GM12874 (cell line): Measurements from ENCODE around the gene ELAVL1.

Experiments used
- TF ChIP-seq, protein P1 (sequence below): IDR thresholded peaks from 2 replicates; pipeline ENCODE4 v1.5.1; 2011; ENCODE audit warnings: low read depth, mild to moderate bottlenecking, control low read depth, low read length, moderate library complexity; ENCODE audit not compliant: insufficient read depth

The ELAVL1 gene

DNA sequence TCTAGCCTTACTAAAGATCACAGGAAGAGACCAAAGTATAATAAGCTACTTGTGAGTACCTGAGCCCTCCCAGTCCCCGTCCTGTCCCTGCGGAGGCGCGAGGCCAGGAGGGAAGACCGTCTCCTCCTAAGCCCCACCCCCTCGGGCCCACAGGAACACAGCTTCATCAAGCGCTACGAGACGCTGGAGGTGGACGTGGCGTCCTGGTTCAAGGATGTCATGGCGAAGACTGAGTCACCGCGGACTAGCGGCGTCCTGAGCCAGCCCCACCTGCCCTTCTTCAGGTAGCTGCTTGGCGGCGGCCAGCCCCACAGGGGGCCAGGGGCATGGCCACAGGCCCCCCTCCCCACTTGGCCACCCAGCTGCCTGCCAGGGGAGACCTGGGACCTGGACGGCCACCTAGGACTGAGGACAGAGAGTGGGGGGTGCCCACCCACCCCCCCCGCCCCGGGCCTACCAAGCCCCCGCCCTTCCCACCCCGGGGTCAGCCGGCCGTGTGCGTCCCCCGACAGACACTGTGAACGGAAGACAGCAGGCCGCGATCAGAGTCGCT, 93.2 kb downstream of the ELAVL1 start:
- TF ChIP-seq, protein P1, sequence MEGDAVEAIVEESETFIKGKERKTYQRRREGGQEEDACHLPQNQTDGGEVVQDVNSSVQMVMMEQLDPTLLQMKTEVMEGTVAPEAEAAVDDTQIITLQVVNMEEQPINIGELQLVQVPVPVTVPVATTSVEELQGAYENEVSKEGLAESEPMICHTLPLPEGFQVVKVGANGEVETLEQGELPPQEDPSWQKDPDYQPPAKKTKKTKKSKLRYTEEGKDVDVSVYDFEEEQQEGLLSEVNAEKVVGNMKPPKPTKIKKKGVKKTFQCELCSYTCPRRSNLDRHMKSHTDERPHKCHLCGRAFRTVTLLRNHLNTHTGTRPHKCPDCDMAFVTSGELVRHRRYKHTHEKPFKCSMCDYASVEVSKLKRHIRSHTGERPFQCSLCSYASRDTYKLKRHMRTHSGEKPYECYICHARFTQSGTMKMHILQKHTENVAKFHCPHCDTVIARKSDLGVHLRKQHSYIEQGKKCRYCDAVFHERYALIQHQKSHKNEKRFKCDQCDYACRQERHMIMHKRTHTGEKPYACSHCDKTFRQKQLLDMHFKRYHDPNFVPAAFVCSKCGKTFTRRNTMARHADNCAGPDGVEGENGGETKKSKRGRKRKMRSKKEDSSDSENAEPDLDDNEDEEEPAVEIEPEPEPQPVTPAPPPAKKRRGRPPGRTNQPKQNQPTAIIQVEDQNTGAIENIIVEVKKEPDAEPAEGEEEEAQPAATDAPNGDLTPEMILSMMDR: no peak

DNA sequence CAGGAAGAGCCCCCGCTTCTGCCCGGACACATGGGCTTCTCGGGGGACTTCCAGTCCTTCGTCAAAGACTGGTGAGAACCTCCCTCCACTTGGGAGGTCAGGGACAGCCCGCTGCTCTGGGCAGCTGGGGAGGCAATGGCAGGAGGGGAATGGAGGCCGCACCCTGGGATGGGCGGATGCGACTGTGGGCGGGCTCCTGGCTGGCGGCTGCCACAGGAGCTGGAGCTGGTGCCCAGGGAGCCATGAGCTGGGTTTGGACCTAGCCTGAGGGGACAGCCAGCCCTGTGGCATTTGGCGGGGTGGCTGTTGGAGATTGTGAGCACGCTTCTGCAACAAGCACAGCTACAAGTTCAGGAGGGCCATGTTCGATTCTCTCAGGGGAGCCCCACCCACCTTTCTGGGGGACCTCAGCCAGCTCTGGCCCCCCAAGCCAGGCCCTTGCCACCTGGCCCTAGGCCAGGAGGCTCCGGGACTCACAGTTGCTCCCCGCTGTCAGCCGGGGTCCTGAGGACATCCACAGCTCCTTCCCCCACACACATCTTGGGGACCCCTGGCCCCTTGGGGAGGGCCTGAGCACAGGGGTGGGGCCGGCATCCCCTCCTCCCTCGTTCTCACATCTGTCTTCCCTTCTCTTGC, 93.8 kb downstream of the ELAVL1 start:
- TF ChIP-seq, protein P1: no peak

DNA sequence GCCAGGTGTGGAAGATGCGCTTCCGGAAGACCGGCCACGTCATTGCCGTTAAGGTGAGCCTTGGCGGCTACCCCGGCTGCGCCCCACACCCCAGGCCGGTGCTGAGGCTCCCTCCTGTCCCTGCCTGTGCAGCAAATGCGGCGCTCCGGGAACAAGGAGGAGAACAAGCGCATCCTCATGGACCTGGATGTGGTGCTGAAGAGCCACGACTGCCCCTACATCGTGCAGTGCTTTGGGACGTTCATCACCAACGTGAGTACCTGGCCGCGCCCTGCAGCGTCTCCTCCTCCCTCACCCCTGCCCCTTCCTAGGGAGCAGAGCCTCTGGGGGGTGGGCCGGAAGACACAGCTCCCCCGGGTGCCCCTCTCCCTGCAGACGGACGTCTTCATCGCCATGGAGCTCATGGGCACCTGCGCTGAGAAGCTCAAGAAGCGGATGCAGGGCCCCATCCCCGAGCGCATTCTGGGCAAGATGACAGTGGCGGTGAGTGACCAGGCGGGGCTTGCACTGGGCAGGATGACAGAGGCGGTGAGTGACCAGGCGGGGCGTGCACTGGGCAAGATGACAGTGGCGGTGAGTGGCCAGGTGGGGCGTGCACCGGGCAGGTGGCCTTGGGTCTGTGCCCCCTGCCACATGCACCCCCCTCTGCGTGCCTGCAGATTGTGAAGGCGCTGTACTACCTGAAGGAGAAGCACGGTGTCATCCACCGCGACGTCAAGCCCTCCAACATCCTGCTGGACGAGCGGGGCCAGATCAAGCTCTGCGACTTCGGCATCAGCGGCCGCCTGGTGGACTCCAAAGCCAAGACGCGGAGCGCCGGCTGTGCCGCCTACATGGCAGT, 94.9 kb downstream of the ELAVL1 start:
- TF ChIP-seq, protein P1: no peak

DNA sequence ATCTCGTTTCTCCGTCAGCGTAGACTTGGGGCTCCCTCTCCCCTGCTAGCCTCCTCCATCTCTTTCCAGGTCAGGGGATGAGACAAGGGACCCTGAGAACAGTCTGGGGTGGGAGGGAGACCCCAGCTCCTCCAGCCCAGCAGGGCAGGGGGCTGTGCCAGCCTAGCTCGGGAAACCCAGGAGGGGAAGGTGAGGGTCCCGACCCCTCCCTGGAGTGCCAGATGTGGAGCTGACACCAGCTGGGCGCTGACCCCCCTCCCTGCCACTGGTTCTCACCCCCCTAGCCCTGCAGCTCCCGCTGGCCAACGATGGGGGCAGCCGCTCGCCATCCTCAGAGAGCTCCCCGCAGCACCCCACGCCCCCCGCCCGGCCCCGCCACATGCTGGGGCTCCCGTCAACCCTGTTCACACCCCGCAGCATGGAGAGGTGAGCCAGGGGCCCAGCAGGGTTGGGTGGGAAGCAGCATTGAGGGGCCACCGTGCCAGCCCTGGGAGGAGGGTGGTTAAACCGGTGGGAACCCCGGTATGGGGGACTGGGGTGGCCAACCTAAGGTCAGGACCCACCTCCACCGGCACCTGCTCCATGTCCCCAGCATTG, 95.9 kb downstream of the ELAVL1 start:
- TF ChIP-seq, protein P1: no peak

DNA sequence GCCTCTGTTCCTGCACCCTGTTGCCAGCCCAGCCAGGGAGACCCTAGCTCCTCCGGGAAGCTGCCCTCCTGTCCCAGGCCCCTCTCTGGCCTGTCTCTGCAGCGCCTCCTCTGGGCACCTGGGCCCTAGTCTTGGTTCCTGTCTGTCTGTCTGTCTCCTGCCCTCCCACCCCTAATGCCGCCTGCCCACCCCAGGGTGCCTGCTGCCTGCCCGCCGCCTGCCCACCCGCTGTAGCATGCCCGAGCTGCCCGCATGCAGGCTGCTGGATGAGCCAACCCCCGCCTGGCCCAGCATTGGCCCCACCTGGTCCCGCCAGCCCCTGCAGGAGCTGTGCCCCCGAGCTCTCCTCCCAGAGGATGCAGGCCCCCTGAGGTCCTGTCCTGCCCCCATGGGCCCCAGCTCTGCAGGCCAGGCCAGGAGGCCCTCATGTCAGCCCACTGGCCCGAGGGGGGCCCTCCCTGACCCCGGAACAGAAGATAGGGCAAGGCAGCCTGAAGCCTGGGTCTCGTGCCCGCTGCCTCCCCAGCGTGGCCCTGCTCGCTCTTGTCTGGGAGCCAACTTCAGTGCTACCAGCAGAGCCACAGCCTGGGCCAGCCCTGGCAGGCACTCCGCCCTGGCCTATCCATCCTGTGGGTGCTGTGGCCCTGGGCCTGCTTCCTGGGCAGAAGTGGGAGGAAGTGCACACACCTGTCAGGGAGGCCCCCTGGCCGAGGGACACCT, 96.5 kb downstream of the ELAVL1 start:
- TF ChIP-seq, protein P1: no peak
